CD4-positive, alpha-beta T cell (primary cell): ENCODE data around the gene TMEM98. TPM values are rescaled to one million over a fixed set of nuclear protein-coding genes. Genes with fewer than 3 reads are reported as not detected.

Experiments
- ATAC-seq: fragments of 200-7000 bp; cut with Tn5 transposase; one replicate; pipeline ENCODE4 v1.10.0; 2022; ENCODE audit warnings: mild to moderate bottlenecking; ENCODE audit not compliant: poor library complexity
- CTCF ChIA-PET: fragments of 350-600 bp; sonication (Branson Sonifier 250); formaldehyde crosslinking; loops from one replicate; lab custom pipeline; 2021; ENCODE audit warnings: antibody characterized with exemption, inconsistent platforms; lab: Charles Lee
- POLR2A ChIA-PET: fragments of 350-600 bp; sonication (Branson Sonifier 250); formaldehyde crosslinking; loops from one replicate; lab custom pipeline; 2021; ENCODE audit warnings: antibody characterized with exemption, inconsistent platforms; lab: Charles Lee
- DNase-seq, 14 experiments: peaks; one replicate each; pipeline ENCODE4 v3.0.0-alpha.2; 2013 to 2020; ENCODE audit warnings: mixed read lengths in 2 of 14
- H3K27ac ChIP-seq, 2 donors: one replicate each; pipeline versions ENCODE4 v1.5.1 to v1.7.0; 2013; ENCODE audit warnings: low read length in 2 of 2, low read depth in 1 of 2, mild to moderate bottlenecking in 1 of 2
- H3K27me3 ChIP-seq, 2 experiments: 1 replicate in 1 of 2; 2 replicates in 1 of 2; pipeline versions ENCODE4 v1.6.1 to v1.7.0; 2013; ENCODE audit warnings: low read length in 2 of 2, control low read depth in 1 of 2, mild to moderate bottlenecking in 1 of 2, moderate library complexity in 1 of 2; ENCODE audit not compliant: insufficient read depth in 2 of 2, control insufficient read depth in 1 of 2
- H3K36me3 ChIP-seq: one replicate; pipeline ENCODE4 v1.6.1; 2013; ENCODE audit warnings: low read length, control low read depth; ENCODE audit not compliant: insufficient read depth
- H3K4me1 ChIP-seq: one replicate; pipeline ENCODE4 v1.6.1; 2013; ENCODE audit warnings: low read length, control low read depth; ENCODE audit not compliant: insufficient read depth
- H3K4me3 ChIP-seq: one replicate; pipeline ENCODE4 v1.5.1; 2013; ENCODE audit warnings: mild to moderate bottlenecking, low read length, moderate library complexity
- H3K9me3 ChIP-seq, 2 experiments: 1 replicate in 1 of 2; 2 replicates in 1 of 2; pipeline versions ENCODE4 v1.6.1 to v1.7.0; 2013; ENCODE audit warnings: low read length in 2 of 2, mild to moderate bottlenecking in 2 of 2, control low read depth in 1 of 2, moderate library complexity in 1 of 2; ENCODE audit not compliant: control insufficient read depth in 1 of 2, insufficient read depth in 1 of 2
- H3K27ac Mint-ChIP-seq: one replicate; pipeline ENCODE4 v1.8.0; 2020; ENCODE audit warnings: mixed read lengths
- H3K27me3 Mint-ChIP-seq: one replicate; pipeline ENCODE4 v1.8.0; 2021; ENCODE audit warnings: mixed read lengths
- H3K36me3 Mint-ChIP-seq: one replicate; pipeline ENCODE4 v1.8.0; 2021; ENCODE audit warnings: low read depth, mixed read lengths
- H3K4me1 Mint-ChIP-seq: one replicate; pipeline ENCODE4 v1.8.0; 2021; ENCODE audit warnings: low read depth, mixed read lengths
- H3K4me3 Mint-ChIP-seq: one replicate; pipeline ENCODE4 v1.8.0; 2020; ENCODE audit warnings: mild to moderate bottlenecking, mixed read lengths
- H3K9me3 Mint-ChIP-seq: one replicate; pipeline ENCODE4 v1.8.0; 2020; ENCODE audit warnings: mixed read lengths
- intact Hi-C, 2 experiments: fragments of 100-400 bp; cut with DNase I in 1 of 2; cut with micrococcal nuclease in 1 of 2; formaldehyde crosslinking; loops; one replicate each; pipeline versions ENCODE4 v1.15.1 to v1.9.0; 2023 to 2025; cut with DNase I, micrococcal nuclease
- total RNA-seq, 174 experiments: library from RNA in 2 of 174; stranded (reverse) in 2 of 174; gene quantifications; one replicate each; pipeline ENCODE4 v1.2.3 and lab custom pipeline; 2021 to 2026
- TF ChIP-seq, protein P1 (sequence below): fragments of 200-600 bp; IDR thresholded peaks from one replicate; pipeline ENCODE4 v1.8.0; 2022; ENCODE audit warnings: antibody characterized with exemption, mild to moderate bottlenecking

The TMEM98 gene
- total RNA-seq, 2 experiments from 2014 or later: not detected

DNA sequence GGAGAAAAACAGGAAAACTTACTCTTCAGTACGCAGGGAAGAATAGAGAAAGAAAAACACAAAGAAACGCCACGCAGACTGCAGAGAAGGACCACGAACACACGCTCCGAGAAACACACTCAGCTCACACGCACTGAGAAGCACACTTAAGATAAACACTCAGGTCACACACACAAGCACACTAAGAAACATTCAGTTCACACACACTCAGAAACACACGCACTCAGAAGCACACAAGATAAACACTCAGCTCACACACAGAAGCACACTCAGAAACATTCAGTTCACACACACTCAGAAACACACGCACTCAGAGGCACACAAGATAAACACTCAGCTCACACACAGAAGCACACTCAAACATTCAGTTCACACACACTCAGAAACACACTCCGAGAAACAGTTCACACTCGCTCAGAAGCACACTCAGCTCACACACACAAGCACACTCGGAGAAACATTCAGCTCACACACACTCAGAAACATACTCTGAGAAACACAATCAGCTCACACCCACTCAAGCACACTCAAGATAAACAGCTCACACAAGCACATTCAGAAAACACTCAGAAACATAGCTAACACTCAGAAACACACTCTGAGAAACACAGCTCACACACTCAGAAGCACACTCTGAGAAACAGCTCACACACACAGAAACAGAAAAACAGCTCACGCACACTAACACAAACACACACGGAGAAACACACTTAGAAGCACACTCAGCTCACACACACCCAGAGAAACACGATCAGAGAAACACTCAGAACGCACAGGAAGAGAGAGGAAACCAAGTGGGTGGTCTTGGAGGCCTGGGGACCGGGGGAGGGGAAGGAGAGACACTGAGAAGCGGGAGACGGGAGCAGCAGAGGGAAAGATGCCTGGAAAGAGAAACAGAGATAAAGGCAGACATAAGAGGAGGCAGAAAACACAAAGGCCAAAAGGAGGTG is 908 bp downstream of the TMEM98 start:
- H3K27me3 ChIP-seq: peaks cover 43 to 47% of the 10 kb centered on the region in 2 experiments
- ChIA-PET POLR2A (no interaction called here), CTCF (no interaction called here)
- Mint-ChIP-seq H3K36me3 (no peaks in the 10 kb centered on the region), H3K27me3 (peaks cover 50% of the 10 kb centered on the region), H3K9me3 (no peaks in the 10 kb centered on the region), H3K4me3 (no peak overlapping the region), H3K27ac (no peak overlapping the region), H3K4me1 (no peaks in the 10 kb centered on the region)
- DNase-seq (no peak), ATAC-seq (no peak)
- H3K27ac ChIP-seq: no peak overlapping the region
- no peak overlapping the region for H3K4me3 ChIP-seq
- TF ChIP-seq, protein P1, sequence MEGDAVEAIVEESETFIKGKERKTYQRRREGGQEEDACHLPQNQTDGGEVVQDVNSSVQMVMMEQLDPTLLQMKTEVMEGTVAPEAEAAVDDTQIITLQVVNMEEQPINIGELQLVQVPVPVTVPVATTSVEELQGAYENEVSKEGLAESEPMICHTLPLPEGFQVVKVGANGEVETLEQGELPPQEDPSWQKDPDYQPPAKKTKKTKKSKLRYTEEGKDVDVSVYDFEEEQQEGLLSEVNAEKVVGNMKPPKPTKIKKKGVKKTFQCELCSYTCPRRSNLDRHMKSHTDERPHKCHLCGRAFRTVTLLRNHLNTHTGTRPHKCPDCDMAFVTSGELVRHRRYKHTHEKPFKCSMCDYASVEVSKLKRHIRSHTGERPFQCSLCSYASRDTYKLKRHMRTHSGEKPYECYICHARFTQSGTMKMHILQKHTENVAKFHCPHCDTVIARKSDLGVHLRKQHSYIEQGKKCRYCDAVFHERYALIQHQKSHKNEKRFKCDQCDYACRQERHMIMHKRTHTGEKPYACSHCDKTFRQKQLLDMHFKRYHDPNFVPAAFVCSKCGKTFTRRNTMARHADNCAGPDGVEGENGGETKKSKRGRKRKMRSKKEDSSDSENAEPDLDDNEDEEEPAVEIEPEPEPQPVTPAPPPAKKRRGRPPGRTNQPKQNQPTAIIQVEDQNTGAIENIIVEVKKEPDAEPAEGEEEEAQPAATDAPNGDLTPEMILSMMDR: no peak
- no peaks in the 10 kb centered on the region for H3K9me3 ChIP-seq
- H3K36me3 ChIP-seq: no peaks in the 10 kb centered on the region
- peaks cover 6% of the 10 kb centered on the region for H3K4me1 ChIP-seq
- intact Hi-C loops: no loop called here

DNA sequence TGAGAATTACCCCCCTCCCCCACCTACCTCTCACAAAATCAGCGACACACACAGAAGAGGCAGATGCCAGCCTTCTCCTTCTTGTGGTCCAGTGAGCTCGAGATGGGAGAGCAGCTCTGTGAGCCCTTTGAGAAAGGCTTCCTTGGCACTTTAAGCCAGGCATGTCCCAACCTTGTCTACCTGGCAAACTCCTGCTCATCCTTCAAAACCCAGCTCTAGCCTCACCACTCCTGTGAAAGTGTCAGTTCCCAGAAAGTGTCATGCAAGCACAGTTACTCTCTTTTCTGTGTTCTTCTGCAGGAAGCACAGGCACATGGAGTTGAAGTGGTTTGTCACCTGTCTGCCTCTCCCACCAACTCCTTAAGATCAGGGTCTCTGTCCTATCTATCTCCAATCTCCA is 1.6 kb downstream of the TMEM98 start:
- Mint-ChIP-seq H3K4me1 (no peaks in the 10 kb centered on the region), H3K9me3 (no peaks in the 10 kb centered on the region), H3K27ac (no peak overlapping the region), H3K4me3 (no peak overlapping the region), H3K36me3 (no peaks in the 10 kb centered on the region), H3K27me3 (peaks cover 50% of the 10 kb centered on the region)
- TF ChIP-seq, protein P1: no peak
- POLR2A ChIA-PET: no interaction called here
- Histone ChIP-seq H3K36me3 (no peaks in the 10 kb centered on the region), H3K4me1 (peaks cover 6% of the 10 kb centered on the region), H3K9me3 (no peaks in the 10 kb centered on the region), H3K27me3 (peaks cover 43 to 51% of the 10 kb centered on the region in 2 experiments), H3K27ac (no peak overlapping the region), H3K4me3 (no peak overlapping the region)
- ATAC-seq: no peak
- intact Hi-C loops: no loop called here
- no peak for DNase-seq
- CTCF ChIA-PET: no interaction called here

DNA sequence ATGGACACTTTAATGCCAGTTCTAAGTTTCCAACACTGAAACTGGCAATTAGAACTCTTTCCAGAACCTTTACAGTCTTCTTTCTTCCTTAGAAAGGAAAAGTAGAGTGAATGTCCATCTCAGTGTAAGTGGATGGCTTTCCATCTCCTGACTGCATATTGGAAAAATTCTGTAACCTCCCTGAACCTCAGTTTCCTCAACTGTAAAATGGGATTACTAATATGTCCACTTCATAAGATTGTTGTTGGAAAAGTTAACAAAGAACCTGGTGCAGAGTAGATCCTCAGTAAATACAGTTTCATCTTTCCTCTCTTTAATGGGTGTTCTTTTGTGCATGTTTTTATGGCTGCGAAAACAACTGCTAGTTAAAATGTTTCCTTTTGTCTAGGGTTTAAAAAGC is 2.6 kb downstream of the TMEM98 start:
- Histone ChIP-seq H3K27ac (no peak overlapping the region), H3K36me3 (no peaks in the 10 kb centered on the region), H3K9me3 (no peaks in the 10 kb centered on the region), H3K4me3 (no peak overlapping the region), H3K4me1 (peaks cover 6% of the 10 kb centered on the region), H3K27me3 (peaks cover 49 to 51% of the 10 kb centered on the region in 2 experiments)
- ATAC-seq: no peak
- Mint-ChIP-seq H3K9me3 (no peaks in the 10 kb centered on the region), H3K36me3 (no peaks in the 10 kb centered on the region), H3K27ac (no peak overlapping the region), H3K4me1 (no peaks in the 10 kb centered on the region), H3K27me3 (peaks cover 49% of the 10 kb centered on the region), H3K4me3 (no peak overlapping the region)
- DNase-seq: no peak
- TF ChIP-seq, protein P1: no peak
- intact Hi-C loops: no loop called here
- ChIA-PET CTCF (no interaction called here), POLR2A (no interaction called here)
